ENCODE measurements around the gene MYO5A. TPM values are rescaled to one million over a fixed set of nuclear protein-coding genes. Genes with fewer than 3 reads are reported as not detected.

MYO5A gene
- polyA plus RNA-seq, 1 donor (not counting 4 experiments of a cell fraction or from before 2014, with no cell fraction given), result 53.8 TPM

GRCh38 chr15:52351206-52351908 is 177.3 kb downstream of the MYO5A start:
- no peak overlapping the region for H2AFZ ChIP-seq (ENCODE audit: control insufficient read depth, low read length)
- dilution Hi-C loops (cut with MboI; ENCODE audit: extremely low pct_ligation_motif_present, low sequenced_read_pairs), result no loop called here
- FAIRE-seq (no peak), DNase-seq (ENCODE audit: low read depth, low spot score) (no peak)
- no peaks in the 10 kb centered on the region for H4K20me1 ChIP-seq (ENCODE audit: control insufficient read depth, extremely low read depth, insufficient read depth, low read length)
- no peaks in the 10 kb centered on the region for H3K9me3 ChIP-seq (ENCODE audit: control insufficient read depth, low read depth, low read length)
- H3K27ac ChIP-seq (ENCODE audit: control insufficient read depth, insufficient read depth, low read length), result no peak overlapping the region
- H3K27me3 ChIP-seq (ENCODE audit: control insufficient read depth, extremely low read depth, insufficient read depth, low read length), result no peaks in the 10 kb centered on the region
- H3K4me1 ChIP-seq (ENCODE audit: control insufficient read depth, extremely low read depth, insufficient read depth, low read length), result no peaks in the 10 kb centered on the region
- H3K9me1 ChIP-seq (ENCODE audit: control insufficient read depth, extremely low read depth, insufficient read depth, low read length), result no peaks in the 10 kb centered on the region
- no peak overlapping the region for H3K4me2 ChIP-seq (ENCODE audit: control insufficient read depth, extremely low read depth, insufficient read depth, low read depth, low read length)
- no peaks in the 10 kb centered on the region for H3K79me2 ChIP-seq (ENCODE audit: control insufficient read depth, insufficient read depth, low read length)
- H3K9ac ChIP-seq (ENCODE audit: control insufficient read depth, extremely low read depth, insufficient read depth, low read length), result no peak overlapping the region
- peaks cover 11 to 24% of the 10 kb centered on the region in 2 experiments for H3K36me3 ChIP-seq (ENCODE audit: control insufficient read depth in 2 of 2, extremely low read depth in 1 of 2, insufficient read depth in 2 of 2, low read length in 2 of 2)
- no peak overlapping the region for H3K4me3 ChIP-seq (ENCODE audit: control insufficient read depth in 2 of 3, extremely low read depth in 1 of 3, insufficient read depth in 2 of 3, low read depth in 1 of 3, low read length in 3 of 3)
- no peak for TF ChIP-seq EZH2 (IDR thresholded peaks at IDR 0.05; ENCODE audit: low read length)
- no peak for TF ChIP-seq CTCF (optimal IDR thresholded peaks at IDR 0.05 in 1 of 3, IDR thresholded peaks at IDR 0.05 in 1 of 3, conservative IDR thresholded peaks at IDR 0.05 in 1 of 3; ENCODE audit: extremely low read depth in 1 of 3, insufficient read depth in 2 of 3, low read length in 3 of 3)

- no peak for DNase-seq (ENCODE audit: low read depth, low spot score)
- Histone ChIP-seq H3K79me2 (ENCODE audit: control insufficient read depth, insufficient read depth, low read length) (no peaks in the 10 kb centered on the region), H3K4me3 (ENCODE audit: control insufficient read depth in 2 of 3, extremely low read depth in 1 of 3, insufficient read depth in 2 of 3, low read depth in 1 of 3, low read length in 3 of 3) (no peak overlapping the region), H4K20me1 (ENCODE audit: control insufficient read depth, extremely low read depth, insufficient read depth, low read length) (no peaks in the 10 kb centered on the region), H3K27ac (ENCODE audit: control insufficient read depth, insufficient read depth, low read length) (no peak overlapping the region), H3K4me1 (ENCODE audit: control insufficient read depth, extremely low read depth, insufficient read depth, low read length) (no peaks in the 10 kb centered on the region), H3K9me3 (ENCODE audit: control insufficient read depth, low read depth, low read length) (no peaks in the 10 kb centered on the region), H3K4me2 (ENCODE audit: control insufficient read depth, extremely low read depth, insufficient read depth, low read depth, low read length) (no peak overlapping the region), H3K36me3 (ENCODE audit: control insufficient read depth in 2 of 2, extremely low read depth in 1 of 2, insufficient read depth in 2 of 2, low read length in 2 of 2) (peaks cover 11 to 28% of the 10 kb centered on the region in 2 experiments), H3K9me1 (ENCODE audit: control insufficient read depth, extremely low read depth, insufficient read depth, low read length) (no peaks in the 10 kb centered on the region), H3K9ac (ENCODE audit: control insufficient read depth, extremely low read depth, insufficient read depth, low read length) (no peak overlapping the region), H2AFZ (ENCODE audit: control insufficient read depth, low read length) (no peak overlapping the region), H3K27me3 (ENCODE audit: control insufficient read depth, extremely low read depth, insufficient read depth, low read length) (no peaks in the 10 kb centered on the region)
- no peak for TF ChIP-seq CTCF (optimal IDR thresholded peaks at IDR 0.05 in 1 of 3, IDR thresholded peaks at IDR 0.05 in 1 of 3, conservative IDR thresholded peaks at IDR 0.05 in 1 of 3; ENCODE audit: extremely low read depth in 1 of 3, insufficient read depth in 2 of 3, low read length in 3 of 3)
- TF ChIP-seq EZH2 (IDR thresholded peaks at IDR 0.05; ENCODE audit: low read length), result no peak
- dilution Hi-C loops (cut with MboI; ENCODE audit: extremely low pct_ligation_motif_present, low sequenced_read_pairs), result no loop called here
- no peak for FAIRE-seq
Measured at GRCh38 chr15:52350423-52350822, 178.3 kb downstream of the MYO5A start.
